Retinal pigment epithelial cell (primary cell): ENCODE results near the gene KLF11.

Experiments used
- DNase-seq: peaks from one replicate; pipeline ENCODE4 v3.0.0-alpha.2; 2010; ENCODE audit warnings: low read depth
- H3K4me3 ChIP-seq: 2 replicates; pipeline ENCODE4 v1.5.1; 2011; ENCODE audit warnings: mild to moderate bottlenecking, low read length, control low read depth, moderate library complexity
- CTCF ChIP-seq: conservative IDR thresholded peaks from 2 replicates; pipeline ENCODE4 v1.5.1; 2011; ENCODE audit warnings: low read depth, low read length, control low read depth, inconsistent platforms

KLF11 gene

DNA sequence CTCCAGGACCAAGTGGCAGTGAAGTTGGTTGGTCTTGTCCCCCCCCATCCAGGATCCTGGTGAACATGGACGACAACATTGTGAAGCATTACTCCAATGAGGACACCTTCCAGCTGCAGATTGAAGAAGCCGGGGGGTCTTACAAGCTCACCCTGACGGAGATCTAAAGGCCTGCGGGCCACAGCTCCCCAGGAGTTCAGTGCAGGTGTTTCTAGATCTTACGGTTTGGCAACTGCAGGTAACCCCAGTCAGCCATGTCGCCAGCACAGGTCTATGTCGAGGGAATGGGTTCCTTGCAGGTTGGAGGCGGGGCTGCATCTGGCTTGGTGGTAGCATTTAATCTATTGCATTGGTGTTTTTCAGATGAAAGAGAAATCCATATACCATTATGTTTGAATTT lies 42.8 kb upstream of the KLF11 start:
- no peak overlapping the region for H3K4me3 ChIP-seq
- DNase-seq: no peak
- TF ChIP-seq CTCF: no peak

GRCh38 chr2:10001586-10001985 lies 41.8 kb upstream of the KLF11 start:
- TF ChIP-seq CTCF: no peak
- no peak for DNase-seq
- no peak overlapping the region for H3K4me3 ChIP-seq

GRCh38 chr2:10002109-10002508 lies 41.2 kb upstream of the KLF11 start:
- DNase-seq: no peak
- TF ChIP-seq CTCF: no peak
- no peak overlapping the region for H3K4me3 ChIP-seq

GRCh38 chr2:10002681-10003080 lies 40.7 kb upstream of the KLF11 start:
- no peak for TF ChIP-seq CTCF
- no peak overlapping the region for H3K4me3 ChIP-seq
- no peak for DNase-seq

GRCh38 chr2:10003206-10004125 lies 39.9 kb upstream of the KLF11 start:
- no peak overlapping the region for H3K4me3 ChIP-seq
- TF ChIP-seq CTCF: no peak
- DNase-seq: no peak

DNA sequence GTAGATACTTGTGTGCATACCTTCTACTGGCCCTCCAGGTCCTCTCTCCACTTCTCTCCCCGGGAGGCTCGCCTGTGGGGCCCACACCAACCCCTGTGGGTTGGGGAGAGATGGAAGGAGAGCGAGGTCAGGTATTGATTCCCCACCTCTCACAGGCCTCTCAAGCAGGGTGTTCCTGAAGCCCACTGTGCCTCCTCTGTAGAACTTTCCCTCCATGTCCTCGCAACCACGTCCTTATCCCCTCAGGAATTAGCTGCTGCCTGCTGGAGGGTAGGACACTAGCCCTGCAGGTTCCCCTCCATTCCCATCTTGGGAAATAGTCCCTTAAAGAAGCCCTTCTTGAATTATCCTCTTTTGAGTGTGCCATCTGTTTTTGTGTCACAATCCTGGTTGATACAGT lies 38.9 kb upstream of the KLF11 start:
- TF ChIP-seq CTCF: no peak
- no peak overlapping the region for H3K4me3 ChIP-seq
- no peak for DNase-seq

GRCh38 chr2:10004836-10005235 lies 38.5 kb upstream of the KLF11 start:
- no peak for DNase-seq
- TF ChIP-seq CTCF: no peak
- no peak overlapping the region for H3K4me3 ChIP-seq
